H54 (cell line): ENCODE results near the gene PRM3.

Experiments used
- DNase-seq: peaks from one replicate; pipeline ENCODE4 v3.0.0; 2011; ENCODE audit warnings: low spot score, mixed read lengths; ENCODE audit not compliant: insufficient read length
- FAIRE-seq: peaks from 3 replicates; lab custom pipeline; 2011; peaks lifted over from hg19 to GRCh38; lab: Jason Lieb, UNC
- POLR2A ChIP-seq: IDR thresholded peaks from 2 replicates; pipeline ENCODE4 v1.6.1; 2011; ENCODE audit warnings: low read depth, mild to moderate bottlenecking, low read length

Gene PRM3

DNA sequence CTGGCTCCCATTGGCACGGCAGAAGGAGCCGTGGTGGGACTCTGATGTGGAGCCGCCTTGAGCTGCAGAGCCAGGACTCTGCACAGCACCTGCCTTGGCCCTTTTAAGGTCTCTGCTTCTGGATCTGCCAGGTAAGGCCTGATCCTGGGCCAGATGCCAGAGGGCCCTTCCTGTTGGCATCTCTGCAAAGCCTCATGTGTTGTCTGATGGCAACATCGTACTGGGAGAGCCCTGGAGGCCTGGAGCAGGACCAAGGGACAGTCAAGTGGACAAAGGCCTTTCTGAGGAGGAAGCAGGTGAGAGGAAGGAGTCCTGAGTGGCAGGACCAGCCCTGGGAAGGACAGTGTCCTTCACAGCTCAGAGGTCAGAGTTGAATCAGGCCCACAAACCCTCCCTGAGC, 43.5 kb downstream of the PRM3 start:
- no peak for FAIRE-seq
- TF ChIP-seq POLR2A = no peak
- no peak for DNase-seq

DNA sequence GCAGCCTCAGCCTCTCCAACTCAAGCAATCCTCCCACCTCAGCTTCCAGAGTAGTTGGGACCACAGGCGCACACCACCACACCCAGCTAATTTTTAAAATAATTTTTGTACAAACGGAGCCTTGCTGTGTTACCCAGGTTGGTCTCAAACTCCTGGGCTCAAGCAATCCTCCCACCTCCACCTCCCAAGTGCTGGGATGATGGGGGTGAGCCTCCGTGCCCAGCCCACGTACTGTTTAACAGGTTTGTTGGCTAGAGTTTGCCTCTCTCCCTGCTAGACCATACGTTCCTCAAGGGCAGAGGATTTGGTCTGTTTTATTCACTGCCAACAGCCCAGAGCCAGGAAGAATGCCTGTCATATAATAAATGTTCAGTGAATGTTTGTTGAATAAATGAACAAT, 44.0 kb downstream of the PRM3 start:
- no peak for TF ChIP-seq POLR2A
- FAIRE-seq (no peak), DNase-seq (no peak)

GRCh38 chr16:11225677-11226549, 47.5 kb downstream of the PRM3 start:
- no peak for TF ChIP-seq POLR2A
- FAIRE-seq (no peak), DNase-seq (no peak)

GRCh38 chr16:11224894-11225676, 48.3 kb downstream of the PRM3 start:
- no peak for TF ChIP-seq POLR2A
- no peak for FAIRE-seq
- no peak for DNase-seq

GRCh38 chr16:11224096-11224893, 49.1 kb downstream of the PRM3 start:
- no peak for FAIRE-seq
- TF ChIP-seq POLR2A = no peak
- no peak for DNase-seq
